Mucosa of descending colon (tissue), 3 donors: Measurements from ENCODE around the gene SLC6A17. TPM values are rescaled to one million over a fixed set of nuclear protein-coding genes. Genes with fewer than 3 reads are reported as not detected.

Experiments used
- ATAC-seq: fragments of 200-7000 bp; cut with Tn5 transposase; one replicate; pipeline ENCODE4 v1.9.1; 2020; ENCODE audit warnings: mild to moderate bottlenecking, moderate library complexity
- DNase-seq, 3 donors: peaks; one replicate each; pipeline ENCODE4 v3.0.0-alpha.2; 2020
- H3K36me3 ChIP-seq: fragments of 200-600 bp; one replicate; pipeline ENCODE4 v1.8.0; 2021; ENCODE audit warnings: low read depth, mild to moderate bottlenecking
- H3K4me1 ChIP-seq: fragments of 200-600 bp; one replicate; pipeline ENCODE4 v1.8.0; 2021; ENCODE audit warnings: low read depth, mild to moderate bottlenecking
- H3K4me3 ChIP-seq: fragments of 200-600 bp; one replicate; pipeline ENCODE4 v1.8.0; 2021; ENCODE audit warnings: mild to moderate bottlenecking
- H3K9me3 ChIP-seq: fragments of 200-600 bp; one replicate; pipeline ENCODE4 v1.8.0; 2021; ENCODE audit warnings: mild to moderate bottlenecking
- CTCF ChIP-seq: fragments of 200-600 bp; IDR thresholded peaks from one replicate; pipeline ENCODE4 v1.8.0; 2022; ENCODE audit warnings: antibody characterized with exemption, mild to moderate bottlenecking
- intact Hi-C, 2 donors: fragments of 100-400 bp; cut with DNase I in 1 of 2; cut with micrococcal nuclease in 1 of 2; formaldehyde crosslinking; loops; one replicate each; pipeline versions ENCODE4 v1.11.0 to v1.11.1; 2022; cut with DNase I, micrococcal nuclease
- long read RNA-seq, 2 donors: library from polyadenylated mRNA; unstranded; transcript quantifications; one replicate each; pipeline ENCODE4 v2.0.0, GENCODE V29; 2019 to 2021
- total RNA-seq, 3 donors: library from RNA; stranded (reverse); fragmentation: NEBNext Ultra II Directional in 2 of 3; extraction: Animal tissue kit (Norgen Biotek cat#: 25700) in 2 of 3; gene quantifications; one replicate each; pipeline versions ENCODE4 v1.2.1 to v1.2.4, GENCODE V29; 2021 to 2023
- donor health status: DM: no; HTN: no; CAD: no; lungs with moderate emphysema.
- donor health status: DM: no; HTN: no; CAD: no.
- donor health status: DM: no; HTN: yes; CAD: no.

The SLC6A17 gene
- under 1 TPM; 0.06 to 0.73 (median 0.10) TPM for total RNA-seq
- long read RNA-seq, donor 1, partial matches to known transcripts = 0 of 2 reads
- long read RNA-seq, donor 1, other reads (novel, unspliced or antisense) = 2 of 2 reads
- long read RNA-seq, donor 2 = 0 reads

GRCh38 chr1:110150330-110151174, at the start of gene SLC6A17:
Gene SLC6A17, plus strand, starts transcription at chr1:110150494. Its CDS starts 16,436 bp downstream, at chr1:110166930.
- no peaks in the 10 kb centered on the region for H3K4me1 ChIP-seq
- ATAC-seq = peak; percentile 37
- no peak within 1 kb of the TSS for H3K4me3 ChIP-seq
- no peak for DNase-seq
- no peaks in the 10 kb centered on the region for H3K9me3 ChIP-seq
- intact Hi-C loops = no loop called here
- H3K36me3 ChIP-seq = no peaks in the 10 kb centered on the region
- TF ChIP-seq CTCF = no peak

- no peak for TF ChIP-seq CTCF
- DNase-seq (no peak), ATAC-seq (no peak)
- intact Hi-C loops = loop anchor here in 1 of 2 donors (5.0 kb wide), 1 partner anchor 45 kb away; no protein-coding TSS in a partner anchor
- Histone ChIP-seq H3K9me3 (no peaks in the 10 kb centered on the region), H3K4me3 (no peak overlapping the region), H3K4me1 (no peaks in the 10 kb centered on the region), H3K36me3 (no peaks in the 10 kb centered on the region)
These were observed 48.2 kb upstream of the SLC6A17 start for GRCh38 chr1:110102081-110102480.

GRCh38 chr1:110106013-110106941, 44.0 kb upstream of the SLC6A17 start:
- Histone ChIP-seq H3K4me3 (no peak overlapping the region), H3K9me3 (no peaks in the 10 kb centered on the region), H3K36me3 (no peaks in the 10 kb centered on the region), H3K4me1 (no peaks in the 10 kb centered on the region)
- DNase-seq (peak in 2 of 3 donors; percentile 73 to 74), ATAC-seq (peak; percentile 90)
- TF ChIP-seq CTCF = peak; percentile 90
- intact Hi-C loops = loop anchor here in 1 of 2 donors (5.0 kb wide), 1 partner anchor 54 kb away; no protein-coding TSS in a partner anchor

- TF ChIP-seq CTCF = no peak
- intact Hi-C loops = loop anchor here in 1 of 2 donors (5.0 kb wide), 1 partner anchor 56 kb away; no protein-coding TSS in a partner anchor
- DNase-seq (no peak), ATAC-seq (no peak)
- H3K36me3 ChIP-seq = no peaks in the 10 kb centered on the region
- no peak overlapping the region for H3K4me3 ChIP-seq
- H3K4me1 ChIP-seq = no peaks in the 10 kb centered on the region
- no peaks in the 10 kb centered on the region for H3K9me3 ChIP-seq
These were observed 42.3 kb upstream of the SLC6A17 start for GRCh38 chr1:110107867-110108469.

GRCh38 chr1:110111081-110111480, 39.2 kb upstream of the SLC6A17 start:
- no peak for ATAC-seq
- DNase-seq = no peak
- no peaks in the 10 kb centered on the region for H3K4me1 ChIP-seq
- no peaks in the 10 kb centered on the region for H3K36me3 ChIP-seq
- no peak overlapping the region for H3K4me3 ChIP-seq
- no peak for TF ChIP-seq CTCF
- no peaks in the 10 kb centered on the region for H3K9me3 ChIP-seq
- intact Hi-C loops = no loop called here
